Measurements from ENCODE around the gene FHIT.

FHIT gene

GRCh38 chr3:59795756-59796155 lies 1455.5 kb downstream of the FHIT start:
- no peak for DNase-seq

DNA sequence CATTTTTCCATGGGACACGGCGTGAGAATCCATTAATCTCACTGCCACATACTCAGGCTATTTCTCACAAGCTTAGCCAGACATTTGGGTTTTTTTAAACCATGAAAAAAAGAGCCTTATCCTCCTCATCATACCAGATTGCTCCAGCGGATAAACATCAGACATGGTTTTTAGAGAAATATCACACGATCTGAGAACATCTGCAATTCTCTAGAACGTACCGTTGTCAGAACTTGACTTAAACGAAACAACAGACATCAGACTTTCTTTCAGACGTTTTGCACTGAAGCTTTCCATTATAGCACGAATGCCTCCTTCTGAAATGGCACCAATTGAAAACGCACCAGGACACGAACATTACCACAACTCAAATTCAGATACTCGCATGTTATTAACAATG lies 1457.3 kb downstream of the FHIT start:
- no peak for DNase-seq

GRCh38 chr3:59791774-59792308 lies 1459.4 kb downstream of the FHIT start:
- DNase-seq = no peak

- DNase-seq = no peak
Measured at GRCh38 chr3:59790241-59790640, 1461.0 kb downstream of the FHIT start.

GRCh38 chr3:59788801-59789200 lies 1462.5 kb downstream of the FHIT start:
- no peak for DNase-seq

DNA sequence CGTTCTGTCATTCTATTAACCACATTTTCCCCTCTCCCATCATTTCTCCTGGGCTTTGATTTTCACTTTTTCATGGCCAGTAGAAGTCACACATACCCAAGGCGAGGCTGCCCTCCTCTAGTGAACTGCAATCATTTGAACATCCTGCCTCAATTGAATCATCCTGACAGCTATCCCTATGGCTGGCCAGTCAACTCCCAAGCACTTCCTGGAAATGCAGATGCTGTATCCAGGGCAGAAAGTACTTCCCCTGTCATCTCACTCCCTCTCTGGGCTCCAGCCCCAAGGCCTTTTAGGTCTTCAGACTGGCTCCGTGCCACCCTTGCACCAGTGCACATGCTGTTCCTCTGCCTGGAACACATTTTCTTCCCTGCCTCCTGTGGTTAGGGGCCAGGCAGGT lies 1463.1 kb downstream of the FHIT start:
- no peak for DNase-seq

GRCh38 chr3:59786374-59786773 lies 1464.9 kb downstream of the FHIT start:
- DNase-seq = no peak

DNA sequence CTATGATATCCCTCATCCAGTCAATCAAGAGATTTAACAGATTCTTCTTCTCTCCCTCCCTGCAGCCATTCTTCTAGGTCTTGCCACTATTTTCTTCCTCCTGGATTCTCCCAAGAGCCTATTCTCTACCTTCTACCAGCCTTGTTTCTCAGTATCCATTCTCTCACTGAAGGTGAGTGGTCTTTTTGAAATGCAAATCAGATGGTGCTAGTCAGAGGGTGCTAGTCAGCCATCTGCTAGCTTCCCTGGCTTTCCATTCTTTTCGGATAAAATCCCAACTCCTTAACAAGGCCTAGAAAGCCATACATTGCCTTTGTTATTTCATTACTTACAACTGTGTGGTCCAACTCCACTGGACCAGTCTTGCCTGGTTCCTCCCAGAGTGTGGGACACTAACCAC lies 1467.1 kb downstream of the FHIT start:
- no peak for DNase-seq

DNA sequence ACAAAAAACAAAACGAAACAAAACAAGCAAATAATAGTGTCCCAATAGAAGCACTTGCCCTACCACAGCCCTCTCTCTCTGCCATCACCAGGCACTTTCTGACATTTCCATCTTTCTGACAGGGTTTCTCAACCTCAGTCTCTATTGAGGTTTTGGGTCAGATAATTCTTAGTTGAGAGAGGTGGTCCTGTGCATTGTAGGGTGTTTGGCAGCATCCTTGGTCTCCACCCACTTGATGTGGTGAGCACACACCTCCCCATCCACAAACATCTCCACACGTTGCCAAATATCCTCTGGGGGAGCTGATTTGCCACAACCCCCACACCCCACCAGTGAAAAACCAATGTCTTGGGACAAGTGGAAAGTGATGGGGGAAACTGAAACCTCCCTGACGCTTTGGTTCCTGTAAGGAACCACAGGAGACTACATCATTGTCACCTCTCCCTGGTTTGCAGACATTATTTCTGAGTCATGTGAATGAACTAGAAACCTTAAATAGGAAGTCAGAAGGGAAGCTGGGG lies 1467.7 kb downstream of the FHIT start:
- DNase-seq = no peak

- no peak for DNase-seq
Measured at GRCh38 chr3:59782664-59783063, 1468.6 kb downstream of the FHIT start.

- no peak for DNase-seq
Measured at GRCh38 chr3:59780209-59780608, 1471.0 kb downstream of the FHIT start.

GRCh38 chr3:59779260-59779659 lies 1472.0 kb downstream of the FHIT start:
- no peak for DNase-seq

DNA sequence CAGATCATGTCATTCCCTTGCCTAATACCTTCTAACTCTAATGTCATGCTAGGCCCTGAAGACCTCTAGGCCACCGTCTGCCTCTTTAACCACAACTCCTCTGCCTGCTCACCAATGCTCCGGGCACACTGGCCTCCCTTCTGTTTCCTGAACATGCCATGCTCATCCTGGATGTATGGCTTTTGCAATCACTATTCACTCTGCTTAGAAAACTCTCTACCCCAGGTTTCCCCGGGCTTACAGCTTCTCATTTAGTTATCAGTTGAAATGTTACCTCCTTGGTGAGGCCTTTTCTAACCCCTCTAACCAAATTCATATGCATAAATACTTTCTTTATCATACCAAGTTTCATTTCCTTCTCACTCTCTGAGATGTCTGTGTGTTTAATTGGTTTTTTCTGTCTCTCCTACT lies 1473.6 kb downstream of the FHIT start:
- no peak for DNase-seq

DNA sequence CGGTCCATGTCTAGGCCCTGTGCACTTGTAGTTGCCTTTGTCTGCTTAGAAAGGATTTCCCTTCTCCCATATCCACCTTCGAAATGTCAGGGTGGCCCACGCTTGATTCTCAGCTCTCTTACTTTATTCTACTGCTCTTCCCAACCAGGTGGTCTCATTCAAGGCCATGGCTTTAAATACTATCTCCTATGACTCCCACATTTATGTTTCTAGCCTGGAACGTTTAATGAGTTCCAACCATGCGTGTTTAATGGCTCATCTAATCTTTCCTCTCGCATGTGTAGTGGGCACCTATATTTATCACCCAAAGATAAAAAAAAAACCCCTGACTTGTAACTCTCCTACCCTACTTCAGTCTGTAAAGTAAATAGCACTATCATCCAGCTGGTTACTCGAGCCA lies 1474.2 kb downstream of the FHIT start:
- DNase-seq = no peak

DNA sequence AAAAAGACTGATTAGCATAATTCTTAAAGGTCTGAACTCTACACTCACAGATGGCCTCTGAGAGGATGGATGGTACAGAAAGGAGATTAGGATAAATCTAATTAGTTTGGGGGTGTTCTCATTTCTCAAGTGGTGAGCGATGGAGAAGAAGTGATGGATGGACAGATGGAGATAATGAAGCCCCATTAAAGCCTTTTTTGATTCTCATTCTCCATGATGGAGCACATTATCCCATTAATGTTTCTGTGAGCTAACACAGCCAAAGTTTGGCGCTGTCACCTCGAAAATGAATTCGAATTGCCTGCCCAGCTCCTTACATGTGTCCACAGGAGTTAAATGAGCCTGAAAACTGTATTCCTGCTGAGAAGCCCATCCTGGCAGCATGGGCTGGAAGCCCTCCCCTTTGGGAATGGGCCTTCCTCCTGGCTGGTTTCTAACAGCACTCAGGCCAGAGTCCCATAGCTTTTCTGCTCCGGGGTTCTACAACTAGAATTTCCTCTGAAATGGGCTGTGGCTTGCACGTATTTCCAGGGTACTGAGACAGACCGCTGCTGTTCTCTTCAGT lies 1475.4 kb downstream of the FHIT start:
- DNase-seq = no peak

DNA sequence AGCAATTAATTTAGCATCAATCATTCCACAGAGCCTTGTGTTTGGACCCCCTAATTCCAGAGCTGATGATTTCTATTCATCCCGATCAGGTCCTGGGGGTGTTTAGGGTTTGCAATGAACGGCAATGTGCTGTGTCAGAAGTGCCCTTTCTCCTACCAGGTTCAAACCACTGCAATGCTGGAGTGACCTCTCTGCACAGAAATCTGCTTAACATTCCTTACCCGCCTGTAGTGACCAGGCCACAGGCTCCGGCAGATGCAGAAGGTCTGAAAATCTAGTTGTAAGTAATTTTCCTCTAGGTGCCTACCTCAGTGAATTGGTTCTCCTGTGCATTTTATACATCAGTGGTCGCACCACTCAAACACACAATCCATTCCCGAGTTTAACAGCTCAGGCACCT lies 1476.1 kb downstream of the FHIT start:
- no peak for DNase-seq

DNA sequence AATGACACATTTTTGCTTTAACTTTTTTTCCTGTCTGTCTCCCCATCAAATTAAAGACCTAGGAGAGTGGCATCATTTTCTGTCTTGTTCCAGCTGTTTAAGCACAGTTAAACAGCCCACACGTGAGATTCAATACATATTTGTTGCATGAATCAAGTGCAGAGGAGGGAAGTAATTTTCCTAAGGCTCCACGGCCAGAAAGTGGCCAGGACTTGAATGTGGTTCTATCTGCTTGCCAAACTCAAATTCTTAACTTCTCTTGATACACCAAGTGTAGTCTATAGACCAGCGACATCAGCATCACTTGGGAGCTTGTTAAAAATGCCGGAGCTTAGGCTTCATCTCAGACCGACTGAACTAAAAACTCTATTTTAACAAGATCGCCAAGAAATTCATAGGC lies 1476.6 kb downstream of the FHIT start:
- no peak for DNase-seq

- no peak for DNase-seq
Measured at GRCh38 chr3:59774000-59774399, 1477.3 kb downstream of the FHIT start.

- no peak for DNase-seq
Measured at GRCh38 chr3:59772416-59773408, 1478.5 kb downstream of the FHIT start.

DNA sequence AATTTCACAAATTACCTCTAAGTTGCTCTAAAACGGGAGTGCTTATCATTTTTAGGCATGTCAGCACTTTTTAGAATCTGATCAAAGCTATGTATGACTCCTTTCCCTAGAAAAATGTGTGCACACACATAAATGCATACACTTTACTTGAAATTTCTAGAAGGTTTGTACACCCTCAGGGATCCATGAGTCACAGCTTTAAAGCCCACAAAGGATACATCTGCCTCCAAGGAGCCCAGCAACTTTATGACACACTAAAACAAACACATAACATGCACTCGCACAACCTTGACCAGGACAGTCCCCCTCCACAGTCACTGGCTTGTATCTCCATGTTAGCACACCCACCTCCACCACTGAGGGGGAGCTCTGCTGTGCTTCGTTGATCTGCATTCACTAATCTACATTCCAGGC lies 1479.5 kb downstream of the FHIT start:
- no peak for DNase-seq

DNA sequence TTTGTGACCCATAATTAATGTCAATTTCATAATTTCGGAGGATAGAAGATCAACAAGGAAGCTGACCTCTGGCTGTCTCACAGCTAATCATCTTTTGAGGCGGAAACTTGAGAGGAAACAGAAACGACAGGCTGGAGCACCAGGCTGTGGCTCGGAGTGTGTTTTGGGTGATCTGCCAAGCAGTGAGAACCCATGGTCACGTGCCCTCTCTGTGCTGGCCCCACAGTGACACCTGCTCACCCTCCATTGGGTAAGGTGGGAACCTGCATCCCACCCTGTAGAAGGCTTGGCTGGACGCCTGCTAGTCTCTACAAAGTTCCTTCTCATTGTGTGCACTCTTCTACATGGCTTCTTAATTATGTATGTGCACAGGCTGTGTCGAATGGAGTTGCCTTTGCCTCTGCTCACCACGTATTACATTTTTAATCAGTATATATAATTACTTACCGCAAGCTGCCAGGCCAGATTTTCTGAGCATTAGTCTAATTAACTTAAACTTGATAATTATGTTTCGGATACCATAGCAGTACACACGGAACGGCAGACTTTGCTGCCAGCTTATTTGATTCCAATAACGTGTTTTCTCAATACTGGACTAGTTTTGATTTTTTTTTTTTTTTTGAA lies 1482.0 kb downstream of the FHIT start:
- DNase-seq = no peak

- no peak for DNase-seq
Measured at GRCh38 chr3:59766200-59766872, 1484.9 kb downstream of the FHIT start.

DNA sequence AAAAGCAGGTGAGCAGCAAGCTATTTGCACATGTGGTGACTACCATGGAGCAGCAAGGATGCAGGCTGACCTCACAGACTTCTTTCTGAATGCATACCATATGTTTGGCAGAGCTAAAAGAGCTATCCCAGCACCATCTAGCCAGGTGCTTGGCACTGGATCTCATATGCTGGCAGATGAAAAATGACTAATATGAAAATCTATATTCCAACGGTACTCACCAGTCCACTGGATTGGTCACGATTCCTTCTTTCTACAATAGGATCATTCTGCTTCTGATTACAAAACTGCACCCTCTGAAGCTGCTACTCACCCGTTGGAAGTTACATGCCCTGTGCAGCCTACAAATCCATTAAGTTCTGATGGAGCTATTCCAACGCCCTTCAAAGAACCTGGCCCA lies 1487.1 kb downstream of the FHIT start:
- no peak for DNase-seq

Data from NCI-H2107 (cell line).